B cell (primary cell): ENCODE measurements around the gene CCDC196. TPM values are rescaled to one million over a fixed set of nuclear protein-coding genes. Genes with fewer than 3 reads are reported as not detected.

Source experiments
- ATAC-seq: fragments of 200-7000 bp; cut with Tn5 transposase; one replicate; pipeline ENCODE4 v1.10.0; 2021; ENCODE audit warnings: low read depth, mild to moderate bottlenecking, moderate number of reproducible peaks, moderate library complexity
- CTCF ChIA-PET: fragments of 350-600 bp; sonication (Branson Sonifier 250); formaldehyde crosslinking; loops from one replicate; lab custom pipeline; 2021; ENCODE audit warnings: antibody characterized with exemption, inconsistent platforms; lab: Charles Lee
- POLR2A ChIA-PET: fragments of 350-600 bp; sonication (Branson Sonifier 250); formaldehyde crosslinking; loops from one replicate; lab custom pipeline; 2021; ENCODE audit warnings: antibody characterized with exemption; lab: Charles Lee
- DNase-seq: peaks from one replicate; pipeline ENCODE4 v3.0.0; 2013
- H2AFZ ChIP-seq: 2 replicates; pipeline ENCODE4 v1.6.1; 2012; ENCODE audit warnings: mild to moderate bottlenecking, low read depth, low read length; ENCODE audit not compliant: insufficient read depth, poor library complexity, severe bottlenecking
- H3K27ac ChIP-seq, 2 donors: 1 replicate in 1 of 2; 2 replicates in 1 of 2; pipeline ENCODE4 v1.5.1; 2012 to 2013; ENCODE audit warnings: low read length in 2 of 2, mild to moderate bottlenecking in 2 of 2, moderate library complexity in 1 of 2
- H3K27me3 ChIP-seq, 4 experiments: fragments of 200-600 bp in 1 of 4; sonication (generic) in 1 of 4; replicated peaks in 1 of 4; 1 replicate in 2 of 4; 2 replicates in 2 of 4; pipeline versions ENCODE4 v1.6.1 to v1.7.0; 2013 to 2016; ENCODE audit warnings: low read length in 3 of 4, mild to moderate bottlenecking in 2 of 4, mixed read lengths in 1 of 4, moderate library complexity in 1 of 4; ENCODE audit not compliant: insufficient read depth in 4 of 4, control insufficient read depth in 3 of 4; ENCODE audit errors: control extremely low read depth in 1 of 4
- H3K36me3 ChIP-seq, 2 experiments: replicated peaks in 1 of 2; 1 replicate in 1 of 2; 2 replicates in 1 of 2; pipeline versions ENCODE4 v1.6.1 to v1.7.1; 2013; ENCODE audit warnings: low read length in 1 of 2; ENCODE audit not compliant: insufficient read depth in 2 of 2, control insufficient read depth in 1 of 2; ENCODE audit errors: control extremely low read depth in 1 of 2, extremely low read depth in 1 of 2
- H3K4me1 ChIP-seq, 2 donors: fragments of 200-600 bp in 1 of 2; sonication (generic) in 1 of 2; 1 replicate in 1 of 2; 2 replicates in 1 of 2; pipeline versions ENCODE4 v1.5.1 to v1.6.1; 2013 to 2017; ENCODE audit warnings: low read length in 2 of 2; ENCODE audit not compliant: control insufficient read depth in 2 of 2, insufficient read depth in 2 of 2
- H3K4me2 ChIP-seq: replicated peaks from 2 replicates; pipeline ENCODE3; 2012; ENCODE audit warnings: mild to moderate bottlenecking, low read depth, low read length; ENCODE audit not compliant: poor library complexity, severe bottlenecking
- H3K4me3 ChIP-seq, 5 experiments: fragments of 200-600 bp in 1 of 5; sonication (generic) in 1 of 5; 1 replicate in 3 of 5; 2 replicates in 2 of 5; pipeline versions ENCODE4 v1.5.1 to v1.7.0; 2011 to 2016; ENCODE audit warnings: low read length in 4 of 5, mild to moderate bottlenecking in 4 of 5, low read depth in 2 of 5, control low read depth in 1 of 5, moderate library complexity in 1 of 5; ENCODE audit not compliant: insufficient read depth in 1 of 5; ENCODE audit errors: control extremely low read depth in 1 of 5, extremely low read depth in 1 of 5
- H3K79me2 ChIP-seq: fragments of 200-600 bp; sonication (generic); one replicate; pipeline ENCODE4 v1.6.0; 2016; ENCODE audit warnings: low read length; ENCODE audit not compliant: control insufficient read depth, insufficient read depth
- H3K9ac ChIP-seq: fragments of 200-600 bp; sonication (generic); 2 replicates; pipeline ENCODE4 v1.6.1; 2017; ENCODE audit warnings: mild to moderate bottlenecking, low read length, moderate library complexity
- H3K9me3 ChIP-seq, 3 donors: one replicate each; pipeline versions ENCODE4 v1.6.1 to v1.7.1; 2013; ENCODE audit warnings: low read length in 2 of 3; ENCODE audit not compliant: control insufficient read depth in 2 of 3, insufficient read depth in 1 of 3; ENCODE audit errors: control extremely low read depth in 1 of 3
- H4K20me1 ChIP-seq: 2 replicates; pipeline ENCODE4 v1.6.0; 2012; ENCODE audit warnings: mild to moderate bottlenecking, low read length; ENCODE audit not compliant: insufficient read depth, control insufficient read depth, poor library complexity, severe bottlenecking
- H3K27ac Mint-ChIP-seq: one replicate; pipeline ENCODE4 v1.8.0; 2021; ENCODE audit warnings: mixed read lengths
- H3K27me3 Mint-ChIP-seq: one replicate; pipeline ENCODE4 v1.8.0; 2021; ENCODE audit warnings: mixed read lengths
- H3K4me1 Mint-ChIP-seq: one replicate; pipeline ENCODE4 v1.8.0; 2021; ENCODE audit warnings: mixed read lengths
- H3K4me3 Mint-ChIP-seq: one replicate; pipeline ENCODE4 v1.8.0; 2021; ENCODE audit warnings: mixed read lengths
- H3K9me3 Mint-ChIP-seq: one replicate; pipeline ENCODE4 v1.8.0; 2022; ENCODE audit warnings: mixed read lengths; ENCODE audit not compliant: insufficient read depth
- CTCF ChIP-seq: fragments of 200-600 bp; IDR thresholded peaks from one replicate; pipeline ENCODE4 v1.8.0; 2022; ENCODE audit warnings: antibody characterized with exemption, mild to moderate bottlenecking
- EZH2 ChIP-seq: IDR thresholded peaks from 2 replicates; pipeline ENCODE4 v1.6.1; 2012; ENCODE audit warnings: borderline replicate concordance, low read depth, mild to moderate bottlenecking, moderate library complexity, low read length; ENCODE audit not compliant: insufficient read depth, poor library complexity, severe bottlenecking
- WGBS: methylation state at CpG from one replicate; pipeline ENCODE4 v1.1.5; 2013; ENCODE audit warnings: missing lambda C conversion rate; ENCODE audit not compliant: insufficient coverage; 5-methylcytosine and 5-hydroxymethylcytosine counted together
- intact Hi-C: fragments of 100-400 bp; cut with micrococcal nuclease; formaldehyde crosslinking; loops from one replicate; pipeline ENCODE4 v1.10.0; 2022
- polyA plus RNA-seq: library from polyadenylated mRNA; depleted of rRNA; stranded (reverse); fragments of >200 nt; gene quantifications from 2 replicates; pipeline ENCODE4 v1.2.3, GENCODE V29; 2012
- total RNA-seq, 2 donors: library from RNA; stranded (reverse); fragments of 120-200 nt in 1 of 2; gene quantifications; 1 replicate in 1 of 2; 2 replicates in 1 of 2; pipeline versions ENCODE4 v1.2.3 to v1.2.4, GENCODE V29; 2013 to 2022

CCDC196 gene
- total and polyA plus RNA-seq, 2 donors (not counting 1 experiment from before 2014, with no cell fraction given): not detected

GRCh38 chr14:66442953-66443571 lies 43.1 kb upstream of the CCDC196 start:
- no peaks in the 10 kb centered on the region for H3K27me3 ChIP-seq
- no peak overlapping the region for H3K27ac ChIP-seq
- no peaks in the 10 kb centered on the region for H3K36me3 ChIP-seq
- Mint-ChIP-seq H3K4me1 (no peaks in the 10 kb centered on the region), H3K9me3 (peaks cover 10% of the 10 kb centered on the region), H3K27ac (no peak overlapping the region), H3K4me3 (no peak overlapping the region), H3K27me3 (no peaks in the 10 kb centered on the region)
- CTCF ChIA-PET: no interaction called here
- H3K4me1 ChIP-seq: no peaks in the 10 kb centered on the region
- TF ChIP-seq CTCF (no peak), EZH2 (no peak)
- peaks cover 0 to 4% (median 2%) of the 10 kb centered on the region in 3 donors for H3K9me3 ChIP-seq
- WGBS: no CpG with 5 or more reads among the region's 4 CpGs
- DNase-seq (no peak), ATAC-seq (no peak)
- intact Hi-C loops: no loop called here
- no peak overlapping the region for H2AFZ ChIP-seq
- POLR2A ChIA-PET: no interaction called here
- no peak overlapping the region for H3K4me3 ChIP-seq
- no peaks in the 10 kb centered on the region for H3K79me2 ChIP-seq
- H4K20me1 ChIP-seq: no peaks in the 10 kb centered on the region
- H3K4me2 ChIP-seq: no peak overlapping the region
- H3K9ac ChIP-seq: no peak overlapping the region

- H3K9me3 Mint-ChIP-seq: peaks cover 10% of the 10 kb centered on the region
- CTCF ChIA-PET: interaction anchor here (0.5 kb wide), 1 partner anchor 48 kb away, joined by 4 read pairs; no protein-coding TSS in a partner anchor
- no peak for ATAC-seq
Observed at GRCh38 chr14:66443785-66444184, 42.4 kb upstream of the CCDC196 start.

More at GRCh38 chr14:66443785-66444184, 42.4 kb upstream of the CCDC196 start:
- intact Hi-C loops: no loop called here
- TF ChIP-seq CTCF: no peak
- TF ChIP-seq EZH2: no peak
- H2AFZ ChIP-seq: no peak overlapping the region
- no peaks in the 10 kb centered on the region for H4K20me1 ChIP-seq
- H3K27me3 ChIP-seq: no peaks in the 10 kb centered on the region
- no peak overlapping the region for H3K4me2 ChIP-seq
- no peaks in the 10 kb centered on the region for H3K4me1 ChIP-seq
- H3K4me1 Mint-ChIP-seq: no peaks in the 10 kb centered on the region
- no peak overlapping the region for H3K27ac ChIP-seq
- POLR2A ChIA-PET: no interaction called here
- H3K9ac ChIP-seq: no peak overlapping the region
- H3K9me3 ChIP-seq: peaks cover 0 to 3% (median 2%) of the 10 kb centered on the region in 3 donors
- no peak for DNase-seq
- no peak overlapping the region for H3K4me3 Mint-ChIP-seq
- H3K27ac Mint-ChIP-seq: no peak overlapping the region
- H3K27me3 Mint-ChIP-seq: no peaks in the 10 kb centered on the region
- H3K79me2 ChIP-seq: no peaks in the 10 kb centered on the region
- no peak overlapping the region for H3K4me3 ChIP-seq
- no peaks in the 10 kb centered on the region for H3K36me3 ChIP-seq
- WGBS: 90% methylated on average over 2 of the region's 2 CpGs
